ENCODE results near the gene SLC35E2B. TPM values are rescaled to one million over a fixed set of nuclear protein-coding genes. Genes with fewer than 3 reads are reported as not detected.
"Not testable (repeated sequence)": the region's sequence is repeated elsewhere in the genome, so short reads cannot be mapped to it uniquely, and the experiment has no call there.

The SLC35E2B gene
- total RNA-seq, 5 donors from 2014 or later (not counting 1 experiment from before 2014, with no cell fraction given) = 77.7 to 202 (median 128) TPM

- Histone ChIP-seq H3K9me3 (no peaks in the 10 kb centered on the region), H3K27ac (ENCODE audit: low read length) (no peak overlapping the region), H3K27me3 (replicated peaks in 1 of 2; ENCODE audit: control insufficient read depth in 2 of 2, extremely low read depth in 1 of 2, insufficient read depth in 2 of 2, low read length in 1 of 2) (no peaks in the 10 kb centered on the region), H3K36me3 (ENCODE audit: control insufficient read depth in 2 of 2, extremely low read depth in 1 of 2, insufficient read depth in 1 of 2, low read length in 1 of 2) (peaks cover 2 to 53% of the 10 kb centered on the region in 2 donors), H3K4me1 (ENCODE audit: control insufficient read depth in 1 of 2, extremely low read depth in 1 of 2, insufficient read depth in 2 of 2, low read length in 2 of 2) (peaks cover 0 to 3% of the 10 kb centered on the region in 2 experiments), H3K4me3 (ENCODE audit: control insufficient read depth in 1 of 2, extremely low read depth in 1 of 2, low read length in 1 of 2) (no peak overlapping the region)
- Mint-ChIP-seq H3K9me3 (no peaks in the 10 kb centered on the region), H3K27me3 (no peaks in the 10 kb centered on the region), H3K27ac (no peak overlapping the region), H3K36me3 (peaks cover 51% of the 10 kb centered on the region), H3K4me1 (peaks cover 0 to 12% (median 3%) of the 10 kb centered on the region in 3 donors), H3K4me3 (no peak overlapping the region)
- ChIA-PET POLR2A (no interaction called here), CTCF (no interaction called here)
- 96% methylated on average over 24 of the region's 24 CpGs for WGBS (ENCODE audit: insufficient coverage)
- ATAC-seq (replicated peaks in 1 of 4) (no peak), DNase-seq (no peak)
These were observed 21.7 kb downstream of the SLC35E2B start for GRCh38 chr1:1670866-1671265.

GRCh38 chr1:1669468-1670440 is 22.8 kb downstream of the SLC35E2B start:
- no peaks in the 10 kb centered on the region for H3K27me3 Mint-ChIP-seq
- no peak overlapping the region for H3K4me3 Mint-ChIP-seq
- Histone ChIP-seq H3K4me1 (ENCODE audit: control insufficient read depth in 1 of 2, extremely low read depth in 1 of 2, insufficient read depth in 2 of 2, low read length in 2 of 2) (no peaks in the 10 kb centered on the region), H3K27ac (ENCODE audit: low read length) (no peak overlapping the region), H3K9me3 (no peaks in the 10 kb centered on the region), H3K4me3 (ENCODE audit: control insufficient read depth in 1 of 2, extremely low read depth in 1 of 2, low read length in 1 of 2) (no peak overlapping the region), H3K36me3 (ENCODE audit: control insufficient read depth in 2 of 2, extremely low read depth in 1 of 2, insufficient read depth in 1 of 2, low read length in 1 of 2) (peaks cover 7 to 64% of the 10 kb centered on the region in 2 donors), H3K27me3 (replicated peaks in 1 of 2; ENCODE audit: control insufficient read depth in 2 of 2, extremely low read depth in 1 of 2, insufficient read depth in 2 of 2, low read length in 1 of 2) (no peaks in the 10 kb centered on the region)
- no peak overlapping the region for H3K27ac Mint-ChIP-seq
- DNase-seq (no peak), ATAC-seq (replicated peaks in 1 of 4) (no peak)
- ChIA-PET POLR2A (no interaction called here), CTCF (interaction anchor here in 1 of 2 donors (0.6 kb wide), 1 partner anchor 47 kb away, joined by 8 read pairs; no protein-coding TSS in a partner anchor)
- H3K9me3 Mint-ChIP-seq = no peaks in the 10 kb centered on the region
- peaks cover 53% of the 10 kb centered on the region for H3K36me3 Mint-ChIP-seq
- WGBS (ENCODE audit: insufficient coverage) = 97% methylated on average over 39 of the region's 43 CpGs
- peaks cover 0 to 11% (median 3%) of the 10 kb centered on the region in 3 donors for H3K4me1 Mint-ChIP-seq

- H3K4me1 ChIP-seq (ENCODE audit: control insufficient read depth in 1 of 2, extremely low read depth in 1 of 2, insufficient read depth in 2 of 2, low read length in 2 of 2) = peaks cover 0 to 11% of the 10 kb centered on the region in 2 experiments
- DNase-seq (no peak), ATAC-seq (replicated peaks in 1 of 4) (no peak)
- Mint-ChIP-seq H3K27me3 (no peaks in the 10 kb centered on the region), H3K4me1 (peaks cover 0 to 9% (median 1%) of the 10 kb centered on the region in 3 donors), H3K4me3 (no peak overlapping the region), H3K36me3 (peaks cover 36% of the 10 kb centered on the region), H3K27ac (no peak overlapping the region), H3K9me3 (no peaks in the 10 kb centered on the region)
- no peak overlapping the region for H3K4me3 ChIP-seq (ENCODE audit: control insufficient read depth in 1 of 2, extremely low read depth in 1 of 2, low read length in 1 of 2)
- H3K27me3 ChIP-seq (replicated peaks in 1 of 2; ENCODE audit: control insufficient read depth in 2 of 2, extremely low read depth in 1 of 2, insufficient read depth in 2 of 2, low read length in 1 of 2) = no peaks in the 10 kb centered on the region
- ChIA-PET POLR2A (no interaction called here), CTCF (no interaction called here)
- H3K27ac ChIP-seq (ENCODE audit: low read length) = no peak overlapping the region
- H3K36me3 ChIP-seq (ENCODE audit: control insufficient read depth in 2 of 2, extremely low read depth in 1 of 2, insufficient read depth in 1 of 2, low read length in 1 of 2) = peaks cover 7 to 53% of the 10 kb centered on the region in 2 donors
- no peaks in the 10 kb centered on the region for H3K9me3 ChIP-seq
- WGBS (ENCODE audit: insufficient coverage) = 90% methylated on average over 3 of the region's 15 CpGs
These were observed 26.1 kb downstream of the SLC35E2B start for GRCh38 chr1:1666526-1666925.

- Mint-ChIP-seq H3K27ac (no peak overlapping the region), H3K4me3 (no peak overlapping the region), H3K27me3 (no peaks in the 10 kb centered on the region), H3K36me3 (peaks cover 31% of the 10 kb centered on the region), H3K9me3 (no peaks in the 10 kb centered on the region), H3K4me1 (peaks cover 0 to 12% (median 1%) of the 10 kb centered on the region in 3 donors)
- peaks cover 0 to 11% of the 10 kb centered on the region in 2 experiments for H3K4me1 ChIP-seq (ENCODE audit: control insufficient read depth in 1 of 2, extremely low read depth in 1 of 2, insufficient read depth in 2 of 2, low read length in 2 of 2)
- POLR2A ChIA-PET = no interaction called here
- no peak overlapping the region for H3K27ac ChIP-seq (ENCODE audit: low read length)
- H3K9me3 ChIP-seq = no peaks in the 10 kb centered on the region
- peak in 7 of 35 experiments; percentile 13 to 44 (median 26) for DNase-seq
- no peaks in the 10 kb centered on the region for H3K27me3 ChIP-seq (replicated peaks in 1 of 2; ENCODE audit: control insufficient read depth in 2 of 2, extremely low read depth in 1 of 2, insufficient read depth in 2 of 2, low read length in 1 of 2)
- CTCF ChIA-PET = interaction anchor here in 1 of 2 donors (1.2 to 1.4 kb wide), 2 partner anchors 13 to 63 kb away, joined by 4 to 5 read pairs; no protein-coding TSS in a partner anchor
- 89% methylated on average over 23 of the region's 25 CpGs for WGBS (ENCODE audit: insufficient coverage)
- H3K36me3 ChIP-seq (ENCODE audit: control insufficient read depth in 2 of 2, extremely low read depth in 1 of 2, insufficient read depth in 1 of 2, low read length in 1 of 2) = peaks cover 7 to 46% of the 10 kb centered on the region in 2 donors
- ATAC-seq (replicated peaks in 1 of 4) = peak in 1 of 4 experiments; percentile 39
- no peak overlapping the region for H3K4me3 ChIP-seq (ENCODE audit: control insufficient read depth in 1 of 2, extremely low read depth in 1 of 2, low read length in 1 of 2)
These were observed 26.8 kb downstream of the SLC35E2B start for GRCh38 chr1:1665815-1666251.

GRCh38 chr1:1664941-1665814 is 27.4 kb downstream of the SLC35E2B start:
- DNase-seq = no peak
- Mint-ChIP-seq H3K27ac (no peak overlapping the region), H3K27me3 (no peaks in the 10 kb centered on the region), H3K4me3 (no peak overlapping the region), H3K9me3 (no peaks in the 10 kb centered on the region), H3K36me3 (peaks cover 30% of the 10 kb centered on the region), H3K4me1 (peaks cover 0 to 12% (median 1%) of the 10 kb centered on the region in 3 donors)
- no peak for ATAC-seq (replicated peaks in 1 of 4)
- ChIA-PET POLR2A (no interaction called here), CTCF (interaction anchor here in 1 of 2 donors (1.2 to 1.4 kb wide), 2 partner anchors 13 to 64 kb away, joined by 4 to 5 read pairs; no protein-coding TSS in a partner anchor)
- Histone ChIP-seq H3K27me3 (replicated peaks in 1 of 2; ENCODE audit: control insufficient read depth in 2 of 2, extremely low read depth in 1 of 2, insufficient read depth in 2 of 2, low read length in 1 of 2) (no peaks in the 10 kb centered on the region), H3K27ac (ENCODE audit: low read length) (no peak overlapping the region), H3K4me1 (ENCODE audit: control insufficient read depth in 1 of 2, extremely low read depth in 1 of 2, insufficient read depth in 2 of 2, low read length in 2 of 2) (peaks cover 0 to 11% of the 10 kb centered on the region in 2 experiments), H3K4me3 (ENCODE audit: control insufficient read depth in 1 of 2, extremely low read depth in 1 of 2, low read length in 1 of 2) (no peak overlapping the region), H3K9me3 (no peaks in the 10 kb centered on the region), H3K36me3 (ENCODE audit: control insufficient read depth in 2 of 2, extremely low read depth in 1 of 2, insufficient read depth in 1 of 2, low read length in 1 of 2) (peaks cover 7 to 43% of the 10 kb centered on the region in 2 donors)
- 92% methylated on average over 24 of the region's 27 CpGs for WGBS (ENCODE audit: insufficient coverage)

GRCh38 chr1:1664318-1664717 is 28.3 kb downstream of the SLC35E2B start:
- ATAC-seq (replicated peaks in 1 of 4); DNase-seq; POLR2A ChIA-PET; H3K4me3 ChIP-seq (ENCODE audit: control insufficient read depth in 1 of 2, extremely low read depth in 1 of 2, low read length in 1 of 2); CTCF ChIA-PET; H3K27me3 Mint-ChIP-seq; H3K9me3 Mint-ChIP-seq; H3K9me3 ChIP-seq; H3K27ac Mint-ChIP-seq; H3K27ac ChIP-seq (ENCODE audit: low read length); H3K4me3 Mint-ChIP-seq; H3K27me3 ChIP-seq (replicated peaks in 1 of 2; ENCODE audit: control insufficient read depth in 2 of 2, extremely low read depth in 1 of 2, insufficient read depth in 2 of 2, low read length in 1 of 2): not testable (repeated sequence)
- peaks cover 22% of the 10 kb centered on the region for H3K36me3 Mint-ChIP-seq
- H3K36me3 ChIP-seq (ENCODE audit: control insufficient read depth in 2 of 2, extremely low read depth in 1 of 2, insufficient read depth in 1 of 2, low read length in 1 of 2) = peaks cover 7 to 34% of the 10 kb centered on the region in 2 donors
- WGBS (ENCODE audit: insufficient coverage) = no CpG with 5 or more reads among the region's 11 CpGs
- peaks cover 0 to 13% (median 1%) of the 10 kb centered on the region in 3 donors for H3K4me1 Mint-ChIP-seq
- H3K4me1 ChIP-seq (ENCODE audit: control insufficient read depth in 1 of 2, extremely low read depth in 1 of 2, insufficient read depth in 2 of 2, low read length in 2 of 2) = peaks cover 0 to 15% of the 10 kb centered on the region in 2 experiments

Data from T-cell (primary cell).